ENCODE results near the gene RAD51B.

- no peak for TF ChIP-seq CTCF (IDR thresholded peaks at IDR 0.05; ENCODE audit: insufficient read depth, low read length)
- TF ChIP-seq POLR2AphosphoS5 (IDR thresholded peaks at IDR 0.05; ENCODE audit: low read depth): no peak
Measured at GRCh38 chr14:68251769-68252100, 432.2 kb downstream of the RAD51B start.

All from HL-60 (cell line).